Ascending aorta (tissue), 2 donors: ENCODE results near the gene APP. TPM values are rescaled to one million over a fixed set of nuclear protein-coding genes. Genes with fewer than 3 reads are reported as not detected.

ENCODE experiments used
- DNase-seq, 2 donors: peaks; one replicate each; pipeline ENCODE4 v3.0.0-alpha.2; 2019; ENCODE audit warnings: low spot score in 2 of 2
- H3K27ac ChIP-seq, 2 donors: fragments of 200-600 bp; sonication (generic); one replicate each; pipeline ENCODE4 v1.5.1; 2016 to 2017; ENCODE audit warnings: mild to moderate bottlenecking in 1 of 2
- H3K27me3 ChIP-seq: fragments of 200-600 bp; sonication (generic); one replicate; pipeline ENCODE4 v1.5.1; 2017
- H3K36me3 ChIP-seq, 2 donors: fragments of 200-600 bp; sonication (generic); one replicate each; pipeline ENCODE4 v1.5.1; 2016
- H3K4me1 ChIP-seq, 2 donors: fragments of 200-600 bp; sonication (generic); one replicate each; pipeline ENCODE4 v1.5.1; 2016 to 2017; ENCODE audit warnings: mild to moderate bottlenecking in 1 of 2
- H3K4me3 ChIP-seq, 2 donors: fragments of 200-600 bp; sonication (generic); one replicate each; pipeline ENCODE4 v1.5.1; 2016 to 2017; ENCODE audit warnings: mild to moderate bottlenecking in 1 of 2
- H3K9me3 ChIP-seq, 2 donors: fragments of 200-600 bp; sonication (generic); one replicate each; pipeline ENCODE4 v1.5.1; 2016
- intact Hi-C: fragments of 100-400 bp; cut with DNase I; formaldehyde crosslinking; loops from one replicate; pipeline ENCODE4 v1.15.1; 2023
- total RNA-seq: library from RNA; depleted of rRNA; stranded (reverse); fragments of >200 nt; gene quantifications from one replicate; pipeline ENCODE4 v1.1.0, GENCODE V29; 2016
- TF ChIP-seq, protein P1 (sequence below), 3 experiments: fragments of 200-600 bp in 2 of 3; fragments of 450-650 bp in 1 of 3; sonication (generic) in 2 of 3; IDR thresholded peaks; one replicate each; pipeline ENCODE4 v1.5.1; 2016 to 2019; ENCODE audit warnings: antibody characterized with exemption in 3 of 3, mild to moderate bottlenecking in 1 of 3, moderate library complexity in 1 of 3

The APP gene
- total RNA-seq, 1 donor from 2014 or later, result 350 TPM

DNA sequence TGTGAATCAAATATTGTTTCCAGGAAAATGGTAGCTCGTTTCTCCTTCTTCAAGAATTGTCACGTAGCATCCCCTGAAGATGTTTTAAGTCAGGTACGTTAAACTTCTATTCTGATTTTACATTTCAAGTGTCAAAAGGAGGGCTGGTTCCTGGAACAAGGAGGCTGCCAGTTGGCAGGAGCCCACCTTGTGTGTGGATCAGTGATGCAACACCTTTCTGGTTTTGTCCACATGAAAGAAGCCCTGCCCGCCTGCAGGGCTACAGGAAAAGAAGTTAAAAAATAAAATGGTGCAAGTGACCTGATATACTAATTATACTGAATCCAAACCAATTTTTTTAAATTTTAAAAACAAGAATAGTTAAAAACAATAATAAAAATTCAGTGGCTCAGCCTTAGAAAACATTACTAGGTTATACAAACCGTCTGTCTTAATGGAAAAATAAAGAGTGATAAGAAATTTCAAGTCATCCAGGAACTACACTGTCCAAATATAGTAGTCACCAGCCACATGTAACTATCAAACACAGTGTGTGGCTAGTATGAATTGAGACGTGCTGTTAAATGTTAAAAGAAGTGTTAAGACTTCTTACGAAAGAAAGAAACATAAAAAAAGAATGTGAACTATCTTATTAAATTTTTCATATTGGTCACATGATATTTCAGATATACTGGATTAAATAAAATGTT, 123.1 kb downstream of the APP start:
- Histone ChIP-seq H3K27ac (no peak overlapping the region), H3K36me3 (peaks cover 5 to 24% of the 10 kb centered on the region in 2 donors)
- no peak for DNase-seq

DNA sequence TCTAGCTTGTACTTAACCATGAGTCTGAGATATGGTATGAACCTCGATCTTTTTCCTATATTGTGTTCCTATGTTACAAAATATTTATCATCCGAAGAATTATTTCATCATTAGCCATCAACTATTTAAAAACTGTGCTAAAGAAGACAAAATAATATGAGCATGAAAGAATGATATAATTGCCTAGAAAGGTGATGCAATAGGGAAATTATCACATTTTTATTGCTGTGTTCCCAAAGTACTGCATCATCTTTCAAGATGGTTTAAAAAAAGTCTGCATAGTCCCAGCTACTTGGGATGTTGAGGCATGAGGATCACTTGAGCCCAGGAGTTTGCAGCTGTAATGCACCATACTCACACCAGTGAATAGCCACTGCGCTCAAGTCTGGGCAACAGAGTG, 126.7 kb downstream of the APP start:
- Histone ChIP-seq H3K4me1 (no peaks in the 10 kb centered on the region), H3K9me3 (no peaks in the 10 kb centered on the region), H3K27me3 (no peaks in the 10 kb centered on the region), H3K36me3 (peaks cover 0 to 7% of the 10 kb centered on the region in 2 donors), H3K4me3 (no peak overlapping the region), H3K27ac (no peak overlapping the region)
- TF ChIP-seq, protein P1, sequence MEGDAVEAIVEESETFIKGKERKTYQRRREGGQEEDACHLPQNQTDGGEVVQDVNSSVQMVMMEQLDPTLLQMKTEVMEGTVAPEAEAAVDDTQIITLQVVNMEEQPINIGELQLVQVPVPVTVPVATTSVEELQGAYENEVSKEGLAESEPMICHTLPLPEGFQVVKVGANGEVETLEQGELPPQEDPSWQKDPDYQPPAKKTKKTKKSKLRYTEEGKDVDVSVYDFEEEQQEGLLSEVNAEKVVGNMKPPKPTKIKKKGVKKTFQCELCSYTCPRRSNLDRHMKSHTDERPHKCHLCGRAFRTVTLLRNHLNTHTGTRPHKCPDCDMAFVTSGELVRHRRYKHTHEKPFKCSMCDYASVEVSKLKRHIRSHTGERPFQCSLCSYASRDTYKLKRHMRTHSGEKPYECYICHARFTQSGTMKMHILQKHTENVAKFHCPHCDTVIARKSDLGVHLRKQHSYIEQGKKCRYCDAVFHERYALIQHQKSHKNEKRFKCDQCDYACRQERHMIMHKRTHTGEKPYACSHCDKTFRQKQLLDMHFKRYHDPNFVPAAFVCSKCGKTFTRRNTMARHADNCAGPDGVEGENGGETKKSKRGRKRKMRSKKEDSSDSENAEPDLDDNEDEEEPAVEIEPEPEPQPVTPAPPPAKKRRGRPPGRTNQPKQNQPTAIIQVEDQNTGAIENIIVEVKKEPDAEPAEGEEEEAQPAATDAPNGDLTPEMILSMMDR (IDR thresholded peaks at IDR 0.05), result no peak
- DNase-seq, result no peak
- intact Hi-C loops, result no loop called here

More for the DNA sequence above, 123.1 kb downstream of the APP start:
- H3K27me3 ChIP-seq, result no peaks in the 10 kb centered on the region
- intact Hi-C loops, result no loop called here
- H3K4me3 ChIP-seq, result no peak overlapping the region
- no peaks in the 10 kb centered on the region for H3K4me1 ChIP-seq
- no peaks in the 10 kb centered on the region for H3K9me3 ChIP-seq
- TF ChIP-seq, protein P1 (IDR thresholded peaks at IDR 0.05), result no peak

GRCh38 chr21:26042181-26042876, 128.2 kb downstream of the APP start:
- Histone ChIP-seq H3K9me3 (no peaks in the 10 kb centered on the region), H3K4me1 (no peaks in the 10 kb centered on the region), H3K4me3 (no peak overlapping the region), H3K27ac (no peak overlapping the region), H3K27me3 (no peaks in the 10 kb centered on the region), H3K36me3 (peaks cover 0 to 6% of the 10 kb centered on the region in 2 donors)
- intact Hi-C loops, result no loop called here
- DNase-seq, result no peak
- TF ChIP-seq, protein P1 (IDR thresholded peaks at IDR 0.05), result no peak

DNA sequence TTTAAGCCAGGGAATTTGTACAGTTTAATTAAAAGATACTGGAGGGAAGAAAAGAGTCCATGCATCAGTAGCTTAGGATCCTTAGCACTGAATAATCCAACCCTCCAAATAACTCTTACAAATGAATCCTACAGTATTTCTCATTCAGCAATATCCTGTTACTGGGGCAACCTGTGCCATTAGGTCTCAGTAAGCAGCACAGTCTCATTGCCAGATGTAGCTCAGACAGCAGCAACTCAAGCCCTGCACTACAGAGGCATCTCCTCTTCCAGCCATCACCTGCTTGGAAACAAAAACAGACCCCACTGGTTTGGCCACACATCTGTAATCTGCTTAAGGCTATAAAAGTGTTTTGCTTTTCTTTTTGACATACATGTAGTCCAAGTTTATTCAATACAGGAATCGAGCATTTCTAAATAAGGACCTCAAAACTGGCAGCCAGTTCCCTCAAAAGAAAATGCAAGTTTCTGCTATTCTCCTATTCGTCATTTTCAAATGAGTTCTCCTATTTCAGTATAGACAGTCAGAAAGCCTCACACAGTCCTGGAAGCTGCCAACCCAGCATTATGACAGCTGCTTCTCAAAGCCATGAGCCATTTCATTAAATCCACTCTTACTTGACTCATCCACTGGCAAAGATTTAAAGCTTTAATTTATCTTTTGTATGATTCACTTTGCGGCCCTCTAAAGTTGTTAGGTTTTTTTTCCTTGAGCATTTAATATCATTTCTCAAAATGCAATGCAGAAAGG, 129.0 kb downstream of the APP start:
- H3K27ac ChIP-seq, result no peak overlapping the region
- intact Hi-C loops, result no loop called here

GRCh38 chr21:26036916-26037315, 133.7 kb downstream of the APP start:
- Histone ChIP-seq H3K4me3 (no peak overlapping the region), H3K27me3 (no peaks in the 10 kb centered on the region), H3K27ac (no peak overlapping the region), H3K36me3 (no peaks in the 10 kb centered on the region), H3K4me1 (no peaks in the 10 kb centered on the region), H3K9me3 (no peaks in the 10 kb centered on the region)
- no peak for DNase-seq
- TF ChIP-seq, protein P1 (IDR thresholded peaks at IDR 0.05), result no peak
- intact Hi-C loops, result no loop called here

More for the DNA sequence above, 129.0 kb downstream of the APP start:
- Histone ChIP-seq H3K9me3 (no peaks in the 10 kb centered on the region), H3K4me3 (no peak overlapping the region), H3K27me3 (no peaks in the 10 kb centered on the region), H3K36me3 (peaks cover 0 to 6% of the 10 kb centered on the region in 2 donors), H3K4me1 (no peaks in the 10 kb centered on the region)
- TF ChIP-seq, protein P1 (IDR thresholded peaks at IDR 0.05), result no peak
- no peak for DNase-seq
